ENCODE results near the gene ALOX15.

GRCh38 chr17:4588898-4589625 lies 52.4 kb downstream of the ALOX15 start:
- TF ChIP-seq POLR2AphosphoS5 (IDR thresholded peaks at IDR 0.05; ENCODE audit: low read depth, low read length) (no peak), TCF7L2 (IDR thresholded peaks at IDR 0.05; ENCODE audit: low read depth, low read length) (no peak), CTCF (IDR thresholded peaks at IDR 0.05) (no peak), SIN3A (IDR thresholded peaks at IDR 0.05; ENCODE audit: borderline replicate concordance, insufficient read depth, low read depth, low read length) (no peak)

Data from Panc1 (cell line).